GM19463 (cell line): ENCODE measurements around the gene ELF1.
"Not testable (repeated sequence)": the region's sequence is repeated elsewhere in the genome, so short reads cannot be mapped to it uniquely, and the experiment has no call there.

Source experiments
- ATAC-seq: cut with Tn5 transposase; IDR thresholded peaks from one replicate; pipeline ENCODE4 v1.9.1; 2021; ENCODE audit warnings: mild to moderate bottlenecking, moderate library complexity; ENCODE audit not compliant: unreplicated experiment

Gene ELF1

GRCh38 chr13:41042419-41042818, 23.3 kb upstream of the ELF1 start:
- not testable (repeated sequence) for ATAC-seq

DNA sequence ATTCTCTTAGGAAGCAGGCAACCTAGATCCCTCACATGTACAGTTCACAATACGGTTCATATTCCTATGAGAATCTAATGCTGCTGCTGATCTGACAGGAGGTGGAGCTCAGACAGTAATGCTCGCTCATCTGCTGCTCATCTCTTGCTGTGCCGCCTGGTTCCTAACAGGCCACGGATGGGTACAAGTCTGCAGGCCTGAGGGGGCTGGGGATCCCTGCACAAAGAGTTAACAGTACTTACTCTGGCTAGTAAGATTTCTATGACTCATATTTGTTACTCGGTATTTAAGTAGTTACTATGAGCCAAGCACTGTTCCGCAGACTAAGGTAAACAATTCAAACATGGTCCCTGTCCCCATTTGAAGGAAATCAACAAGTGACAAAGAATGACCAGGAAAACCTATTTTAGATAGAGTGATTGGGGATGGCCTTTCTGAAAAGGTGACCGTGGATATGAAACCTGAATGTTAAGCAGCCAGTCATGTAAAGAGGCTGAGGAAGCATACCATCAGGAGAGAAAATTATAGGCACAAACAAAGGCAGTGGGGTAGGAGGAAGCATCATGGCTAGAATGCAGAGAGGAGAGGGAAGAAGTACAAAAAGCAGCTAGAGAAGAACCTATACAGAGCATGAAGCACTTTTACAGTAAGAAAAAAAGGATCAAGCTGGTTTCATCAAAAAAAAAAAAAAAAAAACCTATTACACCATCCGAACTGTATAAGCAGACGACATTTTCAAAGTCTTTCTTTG, 21.6 kb upstream of the ELF1 start:
- no peak for ATAC-seq

DNA sequence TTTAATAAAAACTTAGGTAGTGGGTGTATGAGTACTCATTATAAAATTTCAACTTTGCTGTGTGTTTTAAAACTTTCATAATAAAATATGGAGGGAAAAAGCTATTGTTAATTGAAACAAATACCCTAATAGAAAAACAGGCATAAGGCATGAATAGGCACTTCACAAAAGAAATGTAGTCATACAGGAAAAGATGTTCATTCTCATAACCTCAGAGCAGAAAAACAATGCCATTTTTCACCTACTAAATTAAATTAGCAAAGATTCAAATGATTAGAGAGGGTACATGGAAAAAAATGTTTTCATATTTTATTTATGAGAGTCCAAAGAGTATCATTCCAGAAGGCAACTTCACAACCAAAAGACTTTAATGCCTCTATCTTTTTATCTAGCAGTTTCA, 20.6 kb upstream of the ELF1 start:
- no peak for ATAC-seq

DNA sequence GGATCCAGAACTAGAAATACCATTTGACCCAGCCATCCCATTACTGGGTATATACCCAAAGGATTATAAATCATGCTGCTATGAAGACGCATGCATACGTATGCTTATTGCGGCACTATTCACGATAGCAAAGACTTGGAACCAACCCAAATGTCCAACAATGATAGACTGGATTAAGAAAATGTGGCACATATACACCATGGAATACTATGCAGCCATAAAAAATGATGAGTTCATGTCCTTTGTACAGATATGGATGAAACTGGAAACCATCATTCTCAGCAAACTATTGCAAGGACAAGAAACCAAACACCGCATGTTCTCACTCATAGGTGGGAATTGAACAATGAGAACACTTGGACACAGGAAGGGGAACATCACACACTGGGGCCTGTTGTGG, 17.4 kb upstream of the ELF1 start:
- not testable (repeated sequence) for ATAC-seq

DNA sequence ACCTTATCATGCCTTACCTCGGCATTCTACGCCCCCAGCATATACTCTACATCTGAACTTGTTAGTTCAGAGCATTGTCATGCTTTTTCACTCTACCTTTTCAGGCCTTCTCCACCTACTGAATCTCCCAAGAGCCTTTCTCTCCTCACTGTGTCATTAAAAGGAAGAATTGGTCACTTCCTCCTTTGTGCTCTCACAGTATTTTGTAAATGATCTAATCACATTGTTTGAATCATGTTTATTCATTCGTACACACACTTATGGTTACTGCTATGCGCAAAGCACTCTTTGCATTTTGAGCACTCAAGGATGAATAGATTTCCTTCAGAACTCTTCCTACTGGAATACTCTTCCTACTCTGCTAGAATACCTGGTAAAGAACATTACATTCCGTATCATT, 15.8 kb upstream of the ELF1 start:
- no peak for ATAC-seq

DNA sequence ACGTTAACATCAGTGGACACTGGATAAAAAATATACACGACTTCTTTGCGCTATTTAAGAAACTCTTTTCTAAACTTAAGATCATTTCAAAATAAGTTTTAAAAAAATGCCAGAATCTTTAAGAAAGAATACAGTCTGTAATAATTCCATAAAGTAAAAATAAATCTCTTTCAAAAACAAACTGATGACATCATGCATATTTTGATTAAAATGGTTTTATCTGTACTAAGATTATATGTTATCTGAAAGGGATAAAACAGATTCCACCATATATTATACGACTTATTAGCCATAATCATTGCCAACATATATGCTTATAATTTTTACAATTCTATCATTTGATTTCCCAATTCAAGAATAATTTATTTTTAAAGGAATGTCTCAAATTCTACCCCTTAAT, 15.3 kb upstream of the ELF1 start:
- no peak for ATAC-seq

- ATAC-seq: no peak
Observed at GRCh38 chr13:41032691-41033376, 13.7 kb upstream of the ELF1 start.

- ATAC-seq: no peak
Observed at GRCh38 chr13:41029629-41030028, 10.5 kb upstream of the ELF1 start.

DNA sequence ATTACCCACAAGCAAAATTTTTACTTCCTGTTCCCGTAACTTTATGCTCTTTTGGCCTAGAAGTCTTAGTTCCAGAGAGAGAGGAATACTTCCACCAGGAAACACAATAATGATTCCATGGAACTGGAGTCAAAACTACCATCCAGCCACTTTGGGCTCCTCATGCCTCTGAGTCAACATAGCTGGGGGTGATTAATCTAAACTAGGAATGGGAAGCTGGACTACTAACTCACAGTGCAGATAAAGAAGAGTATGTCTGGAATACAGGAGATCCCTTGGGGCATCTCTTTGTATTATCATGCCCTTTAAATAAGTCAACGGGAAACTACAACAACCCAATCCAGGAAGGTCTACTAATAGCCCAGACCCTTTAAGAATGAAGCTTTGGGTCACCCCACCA, 8.9 kb upstream of the ELF1 start:
- ATAC-seq: no peak

- ATAC-seq: no peak
Observed at GRCh38 chr13:41026788-41027187, 7.7 kb upstream of the ELF1 start.

GRCh38 chr13:41025518-41025917, 6.4 kb upstream of the ELF1 start:
- ATAC-seq: no peak

DNA sequence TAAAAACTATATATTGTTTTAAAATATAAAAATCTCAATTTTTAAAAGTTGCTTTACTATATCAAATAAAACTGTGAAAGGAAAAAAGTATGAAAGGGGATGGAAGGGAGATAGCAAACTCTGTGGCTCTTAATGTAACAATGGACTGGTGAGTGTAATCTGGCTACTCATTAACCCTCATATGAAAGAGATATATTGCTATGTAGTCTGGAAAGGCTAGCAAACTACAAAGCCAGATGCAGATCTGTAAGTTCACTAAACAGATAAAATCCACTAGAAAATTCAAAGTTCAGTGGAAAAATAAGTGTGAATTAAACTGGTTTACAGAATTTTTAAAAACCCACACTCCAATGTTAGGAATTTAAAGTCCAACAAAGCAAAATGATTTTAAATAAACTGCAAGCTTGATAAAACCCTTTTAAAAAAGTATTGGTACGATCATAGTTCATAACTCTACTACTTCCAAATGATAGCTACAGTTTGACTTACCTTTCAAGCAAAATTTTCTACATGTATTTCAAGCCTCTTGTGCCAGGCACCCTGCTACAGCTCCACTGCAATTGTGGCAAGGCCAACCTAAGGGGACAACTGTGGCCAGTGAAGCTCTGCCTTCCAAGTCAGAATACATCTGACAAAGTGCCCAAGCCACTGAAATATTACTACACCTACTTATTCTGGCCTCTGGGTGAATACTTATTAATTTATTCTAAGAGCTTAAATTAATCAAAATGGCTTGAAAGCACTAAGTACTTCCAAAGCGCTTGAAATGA, 647 bp upstream of the ELF1 start:
- no peak for ATAC-seq

GRCh38 chr13:41018602-41018948, 541 bp downstream of the ELF1 start:
- no peak for ATAC-seq

DNA sequence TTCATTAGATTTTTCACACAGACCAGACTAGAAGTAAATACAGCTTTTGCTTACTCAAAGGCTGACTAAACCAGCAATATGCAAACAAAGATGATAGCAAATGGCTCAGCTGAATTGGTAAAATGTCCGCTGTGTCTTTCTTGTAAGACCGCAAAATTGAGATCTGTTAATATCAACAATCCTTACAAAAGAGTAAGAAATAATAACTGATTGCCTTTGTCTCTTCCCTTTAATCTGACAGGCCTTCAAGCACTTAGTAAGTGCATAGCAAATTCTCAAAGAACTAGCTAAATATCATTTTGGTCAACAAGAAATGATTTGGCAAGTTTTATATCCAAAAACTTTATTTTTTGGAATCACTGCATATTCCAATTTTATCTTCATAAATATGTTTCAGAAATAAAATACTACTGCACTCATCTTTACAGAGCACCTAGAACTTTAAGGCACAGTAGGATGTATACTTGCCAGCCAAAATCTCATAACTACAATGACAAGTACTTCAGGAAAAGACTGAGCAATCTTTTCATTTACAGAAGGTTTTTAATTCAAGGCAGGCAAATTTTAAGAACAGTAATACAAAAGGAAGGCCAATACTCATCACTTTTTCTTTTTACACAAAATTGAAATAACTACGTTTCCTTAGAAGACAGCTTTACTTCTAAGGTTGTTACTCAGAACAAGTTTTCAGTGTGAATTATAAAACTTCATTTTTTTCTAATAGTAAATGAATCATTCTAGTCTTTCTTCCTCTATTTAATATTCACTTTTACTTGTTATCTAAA, 1.1 kb downstream of the ELF1 start:
- ATAC-seq: no peak

DNA sequence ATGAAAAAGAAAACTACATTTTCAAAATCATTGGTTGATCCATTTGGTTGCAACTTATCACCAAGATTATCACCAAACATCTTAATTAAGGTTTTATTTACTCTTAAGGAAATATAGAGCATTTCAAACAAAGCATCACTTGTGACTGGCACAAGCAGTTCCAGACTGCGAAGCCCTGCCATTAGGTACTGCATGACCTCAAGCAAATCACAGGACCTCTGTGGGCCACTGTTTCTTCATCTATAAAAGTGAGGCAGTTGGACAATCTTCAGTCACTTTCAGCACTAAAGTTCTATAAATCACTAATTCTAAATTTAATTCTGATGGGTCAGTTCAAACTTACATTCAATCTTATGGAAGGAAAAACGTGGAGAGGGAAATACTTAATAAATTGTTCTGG, 2.0 kb downstream of the ELF1 start:
- no peak for ATAC-seq

GRCh38 chr13:41015920-41016319, 3.2 kb downstream of the ELF1 start:
- no peak for ATAC-seq

- ATAC-seq: no peak
Observed at GRCh38 chr13:41013835-41014234, 5.3 kb downstream of the ELF1 start.

DNA sequence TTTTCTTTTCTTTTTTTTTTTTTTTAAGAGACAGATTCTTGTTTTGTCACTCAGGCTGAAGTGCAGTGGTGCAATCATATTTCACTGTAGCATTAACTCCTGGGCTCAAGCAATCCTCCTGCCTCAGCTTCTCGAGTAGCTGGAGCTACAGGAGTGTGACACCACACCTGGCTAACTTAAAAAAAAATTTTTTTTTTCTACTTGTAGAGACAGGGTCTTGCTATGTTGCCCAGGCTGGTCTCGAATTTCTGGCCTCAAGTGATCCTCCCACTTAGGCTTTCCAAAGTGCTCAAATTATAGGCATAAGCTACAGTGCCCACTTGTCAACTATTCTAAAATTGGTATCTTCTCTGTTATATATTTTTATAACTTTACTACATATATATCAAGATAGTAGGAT, 6.6 kb downstream of the ELF1 start:
- no peak for ATAC-seq

DNA sequence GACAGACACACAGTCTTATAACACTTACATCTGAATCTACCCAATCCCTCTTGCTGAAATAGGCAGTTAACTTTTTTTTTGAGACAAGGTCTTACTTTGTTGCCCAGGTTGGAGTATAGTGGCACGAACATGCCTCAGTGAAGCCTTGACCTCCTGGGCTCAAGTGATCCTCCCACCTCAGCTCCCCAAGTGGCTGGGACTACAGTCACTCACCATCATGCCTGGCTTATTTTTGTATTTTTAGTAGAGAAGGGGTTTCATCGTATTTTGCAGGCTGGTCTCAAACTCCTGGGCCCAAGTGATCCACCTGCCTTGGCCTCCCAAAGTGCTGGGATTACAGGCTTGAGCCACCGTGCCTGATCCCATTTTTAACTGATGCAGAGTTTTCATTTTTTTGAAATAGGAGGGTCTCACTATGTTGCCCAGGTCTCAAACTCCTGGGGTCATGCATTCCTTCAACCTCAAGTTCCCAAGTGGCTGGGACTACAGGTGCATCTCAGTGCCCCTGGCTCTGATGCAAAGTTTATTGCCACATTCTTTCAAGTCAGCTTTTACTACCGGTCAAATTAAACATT, 7.6 kb downstream of the ELF1 start:
- ATAC-seq: no peak

DNA sequence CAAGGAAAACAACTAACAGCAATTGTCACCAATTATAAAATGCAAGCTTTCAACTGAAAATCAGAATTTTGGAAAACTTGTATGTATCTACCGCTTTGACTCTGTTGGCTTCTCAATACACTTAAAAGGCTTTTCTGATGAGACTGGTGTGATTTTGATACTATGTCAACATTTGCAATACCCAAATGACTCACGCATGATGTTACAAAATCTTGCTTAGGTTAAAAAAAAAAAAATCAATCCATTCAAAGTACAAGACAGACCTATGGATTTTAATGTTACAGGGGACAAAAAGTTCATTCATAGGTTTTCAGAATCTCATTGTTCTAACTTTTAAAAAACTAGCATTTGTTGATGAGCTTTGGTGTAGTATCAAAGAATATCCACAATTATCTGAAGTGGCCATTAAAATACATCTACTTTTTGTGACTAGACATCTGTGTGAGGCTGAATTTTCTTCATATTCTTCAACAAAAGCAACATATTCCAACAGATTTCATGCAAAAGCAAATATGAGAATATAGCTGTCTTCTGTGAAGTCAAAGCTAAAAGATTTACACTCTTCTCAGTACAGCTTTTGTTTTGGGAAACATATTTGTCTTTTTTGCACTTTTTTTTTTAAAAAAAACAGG, 10.7 kb downstream of the ELF1 start:
- ATAC-seq: peak; percentile 40
